IPS-18a (cell line): ENCODE data around the gene PPIB.

ENCODE experiments used
- H3K27ac ChIP-seq: one replicate; pipeline ENCODE4 v1.5.1; 2013; ENCODE audit warnings: low read length
- H3K27me3 ChIP-seq: one replicate; pipeline ENCODE4 v1.6.1; 2013; ENCODE audit warnings: mild to moderate bottlenecking, low read length; ENCODE audit not compliant: control insufficient read depth, insufficient read depth
- H3K36me3 ChIP-seq: one replicate; pipeline ENCODE4 v1.6.1; 2013; ENCODE audit warnings: low read depth, low read length; ENCODE audit not compliant: control insufficient read depth
- H3K4me1 ChIP-seq: one replicate; pipeline ENCODE4 v1.6.1; 2013; ENCODE audit warnings: low read depth, low read length; ENCODE audit not compliant: control insufficient read depth
- H3K4me3 ChIP-seq: one replicate; pipeline ENCODE4 v1.5.1; 2013; ENCODE audit warnings: low read length
- H3K9ac ChIP-seq: one replicate; pipeline ENCODE4 v1.6.1; 2013; ENCODE audit warnings: mild to moderate bottlenecking, low read length, moderate library complexity
- H3K9me3 ChIP-seq: one replicate; pipeline ENCODE4 v1.6.1; 2013; ENCODE audit warnings: low read depth, low read length; ENCODE audit not compliant: control insufficient read depth

Gene PPIB

GRCh38 chr15:64146520-64146884, 16.3 kb downstream of the PPIB start:
- Histone ChIP-seq H3K4me3 (no peak overlapping the region), H3K9me3 (no peaks in the 10 kb centered on the region), H3K27ac (no peak overlapping the region), H3K36me3 (no peaks in the 10 kb centered on the region), H3K27me3 (peaks cover 14% of the 10 kb centered on the region), H3K4me1 (no peaks in the 10 kb centered on the region), H3K9ac (no peak overlapping the region)

- Histone ChIP-seq H3K27ac (no peak overlapping the region), H3K9ac (no peak overlapping the region), H3K27me3 (peaks cover 12% of the 10 kb centered on the region), H3K4me1 (no peaks in the 10 kb centered on the region), H3K4me3 (no peak overlapping the region), H3K9me3 (no peaks in the 10 kb centered on the region), H3K36me3 (no peaks in the 10 kb centered on the region)
Measured at GRCh38 chr15:64146041-64146440, 16.8 kb downstream of the PPIB start.

GRCh38 chr15:64144565-64145281, 18.1 kb downstream of the PPIB start:
- Histone ChIP-seq H3K9ac (no peak overlapping the region), H3K4me3 (no peak overlapping the region), H3K27me3 (no peaks in the 10 kb centered on the region), H3K9me3 (no peaks in the 10 kb centered on the region), H3K36me3 (no peaks in the 10 kb centered on the region), H3K4me1 (no peaks in the 10 kb centered on the region), H3K27ac (no peak overlapping the region)

GRCh38 chr15:64144192-64144564, 18.6 kb downstream of the PPIB start:
- no peaks in the 10 kb centered on the region for H3K4me1 ChIP-seq
- no peak overlapping the region for H3K4me3 ChIP-seq
- no peaks in the 10 kb centered on the region for H3K27me3 ChIP-seq
- H3K9me3 ChIP-seq, result no peaks in the 10 kb centered on the region
- no peaks in the 10 kb centered on the region for H3K36me3 ChIP-seq
- no peak overlapping the region for H3K9ac ChIP-seq
- no peak overlapping the region for H3K27ac ChIP-seq

- Histone ChIP-seq H3K9me3 (no peaks in the 10 kb centered on the region), H3K4me3 (no peak overlapping the region), H3K4me1 (no peaks in the 10 kb centered on the region), H3K27ac (no peak overlapping the region), H3K27me3 (no peaks in the 10 kb centered on the region), H3K36me3 (no peaks in the 10 kb centered on the region), H3K9ac (no peak overlapping the region)
Measured at GRCh38 chr15:64143276-64143675, 19.5 kb downstream of the PPIB start.

GRCh38 chr15:64141798-64142512, 20.9 kb downstream of the PPIB start:
- Histone ChIP-seq H3K9me3 (no peaks in the 10 kb centered on the region), H3K27ac (no peak overlapping the region), H3K36me3 (peaks cover 6% of the 10 kb centered on the region), H3K9ac (no peak overlapping the region), H3K4me1 (no peaks in the 10 kb centered on the region), H3K27me3 (no peaks in the 10 kb centered on the region), H3K4me3 (no peak overlapping the region)

GRCh38 chr15:64138331-64138941, 24.4 kb downstream of the PPIB start:
- H3K9me3 ChIP-seq, result no peaks in the 10 kb centered on the region
- no peak overlapping the region for H3K27ac ChIP-seq
- no peaks in the 10 kb centered on the region for H3K27me3 ChIP-seq
- peaks cover 24% of the 10 kb centered on the region for H3K36me3 ChIP-seq
- no peaks in the 10 kb centered on the region for H3K4me1 ChIP-seq
- H3K4me3 ChIP-seq, result no peak overlapping the region
- no peak overlapping the region for H3K9ac ChIP-seq

- Histone ChIP-seq H3K27me3 (no peaks in the 10 kb centered on the region), H3K9ac (no peak overlapping the region), H3K4me1 (no peaks in the 10 kb centered on the region), H3K27ac (no peak overlapping the region), H3K9me3 (no peaks in the 10 kb centered on the region), H3K4me3 (no peak overlapping the region), H3K36me3 (peaks cover 32% of the 10 kb centered on the region)
Measured at GRCh38 chr15:64137226-64137833, 25.5 kb downstream of the PPIB start.

GRCh38 chr15:64136347-64136746, 26.5 kb downstream of the PPIB start:
- Histone ChIP-seq H3K9me3 (no peaks in the 10 kb centered on the region), H3K4me1 (no peaks in the 10 kb centered on the region), H3K27me3 (no peaks in the 10 kb centered on the region), H3K4me3 (no peak overlapping the region), H3K36me3 (peaks cover 42% of the 10 kb centered on the region), H3K9ac (no peak overlapping the region), H3K27ac (no peak overlapping the region)

- Histone ChIP-seq H3K9me3 (no peaks in the 10 kb centered on the region), H3K36me3 (peaks cover 59% of the 10 kb centered on the region), H3K27me3 (no peaks in the 10 kb centered on the region), H3K4me1 (no peaks in the 10 kb centered on the region), H3K9ac (no peak overlapping the region), H3K27ac (no peak overlapping the region), H3K4me3 (no peak overlapping the region)
Measured at GRCh38 chr15:64134345-64134829, 28.4 kb downstream of the PPIB start.

- peaks cover 63% of the 10 kb centered on the region for H3K36me3 ChIP-seq
- H3K4me3 ChIP-seq, result no peak overlapping the region
- H3K9me3 ChIP-seq, result no peaks in the 10 kb centered on the region
- H3K9ac ChIP-seq, result no peak overlapping the region
- H3K4me1 ChIP-seq, result no peaks in the 10 kb centered on the region
- H3K27ac ChIP-seq, result no peak overlapping the region
- no peaks in the 10 kb centered on the region for H3K27me3 ChIP-seq
Measured at GRCh38 chr15:64133623-64134344, 29.0 kb downstream of the PPIB start.
